ENCODE results near the gene VPS8. TPM values are rescaled to one million over a fixed set of nuclear protein-coding genes. Genes with fewer than 3 reads are reported as not detected.
"Not testable (repeated sequence)": the region's sequence is repeated elsewhere in the genome, so short reads cannot be mapped to it uniquely, and the experiment has no call there.

VPS8 gene
- total RNA-seq, 1 experiment from 2014 or later: 44.3 TPM

GRCh38 chr3:184965639-184966430, 153.9 kb downstream of the VPS8 start:
- no peaks in the 10 kb centered on the region for H3K27me3 ChIP-seq
- H3K36me3 ChIP-seq: peaks cover 20% of the 10 kb centered on the region
- 0 out of 2 replicates have a peak, but pooled peaks cover 3% of the 10 kb centered on the region for H3K9me3 ChIP-seq (replicated peaks)
- no peaks in the 10 kb centered on the region for H3K4me1 ChIP-seq
- no peak overlapping the region for H3K27ac ChIP-seq
- no peak overlapping the region for H3K4me3 ChIP-seq
- peak in 1 of 2 experiments; percentile 1 for DNase-seq

DNA sequence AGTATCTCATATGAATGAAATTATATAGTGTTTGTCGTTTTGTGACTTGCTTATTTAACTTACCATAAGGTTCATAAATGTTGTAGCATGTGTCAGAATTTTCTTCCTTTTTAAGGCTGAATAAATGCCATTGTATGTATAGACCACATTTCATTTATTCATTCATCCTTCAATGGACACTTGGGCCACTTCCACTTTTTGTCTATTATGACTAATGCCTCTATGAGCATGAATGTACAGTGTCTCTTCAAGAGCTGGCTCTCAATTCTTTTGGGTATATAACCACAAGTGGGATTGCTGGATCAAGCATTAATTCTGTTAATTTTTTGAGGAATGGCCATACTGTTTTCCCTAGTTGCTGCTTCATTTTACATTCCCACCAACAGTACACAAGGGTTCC, 156.1 kb downstream of the VPS8 start:
- DNase-seq: no peak
- Histone ChIP-seq H3K4me1 (no peaks in the 10 kb centered on the region), H3K4me3 (no peak overlapping the region), H3K27me3 (no peaks in the 10 kb centered on the region), H3K9me3 (replicated peaks) (0 out of 2 replicates have a peak, but pooled peaks cover 3% of the 10 kb centered on the region), H3K27ac (no peak overlapping the region), H3K36me3 (peaks cover 24% of the 10 kb centered on the region)

DNA sequence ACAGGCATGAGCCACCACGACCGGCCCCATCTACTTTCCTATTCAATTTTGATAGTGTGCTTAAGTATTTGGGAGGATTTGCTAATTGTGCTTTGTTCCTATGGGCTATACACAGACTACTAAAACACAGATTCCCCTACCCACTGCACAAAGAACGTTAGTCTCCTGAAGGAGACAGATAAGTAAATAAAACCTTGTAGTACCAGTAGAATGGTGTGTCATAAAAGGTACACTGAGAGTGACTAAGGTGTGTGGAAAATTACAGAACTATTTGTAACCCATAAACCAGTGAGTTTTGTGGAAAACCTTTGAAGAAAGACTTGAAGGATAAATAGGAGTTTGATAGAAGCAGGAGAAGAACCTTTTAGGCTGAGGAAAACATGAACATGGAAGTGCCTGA, 158.2 kb downstream of the VPS8 start:
- Histone ChIP-seq H3K27ac (no peak overlapping the region), H3K4me3 (no peak overlapping the region), H3K36me3 (peaks cover 19% of the 10 kb centered on the region), H3K9me3 (replicated peaks) (0 out of 2 replicates have a peak, but pooled peaks cover 3% of the 10 kb centered on the region), H3K4me1 (no peaks in the 10 kb centered on the region), H3K27me3 (no peaks in the 10 kb centered on the region)
- no peak for DNase-seq

GRCh38 chr3:184977796-184978195, 165.8 kb downstream of the VPS8 start:
- DNase-seq: no peak
- H3K27me3 ChIP-seq: no peaks in the 10 kb centered on the region
- H3K9me3 ChIP-seq (replicated peaks): no peaks in the 10 kb centered on the region
- no peak overlapping the region for H3K4me3 ChIP-seq
- H3K27ac ChIP-seq: no peak overlapping the region
- peaks cover 1% of the 10 kb centered on the region; the same call in 1 of the 2 replicates for H3K36me3 ChIP-seq
- no peaks in the 10 kb centered on the region for H3K4me1 ChIP-seq

GRCh38 chr3:184981071-184981470, 169.1 kb downstream of the VPS8 start:
- Histone ChIP-seq H3K9me3 (replicated peaks) (no peaks in the 10 kb centered on the region), H3K4me1 (no peaks in the 10 kb centered on the region), H3K27ac (no peak overlapping the region), H3K4me3 (no peak overlapping the region), H3K27me3 (no peaks in the 10 kb centered on the region), H3K36me3 (peaks cover 3% of the 10 kb centered on the region)
- DNase-seq: no peak

GRCh38 chr3:184982076-184982475, 170.1 kb downstream of the VPS8 start:
- Histone ChIP-seq H3K4me1 (no peaks in the 10 kb centered on the region), H3K27ac (no peak overlapping the region), H3K27me3 (no peaks in the 10 kb centered on the region), H3K9me3 (replicated peaks) (no peaks in the 10 kb centered on the region), H3K36me3 (peaks cover 3% of the 10 kb centered on the region), H3K4me3 (no peak overlapping the region)
- no peak for DNase-seq

GRCh38 chr3:184985586-184985985, 173.6 kb downstream of the VPS8 start:
- no peaks in the 10 kb centered on the region for H3K4me1 ChIP-seq
- H3K4me3 ChIP-seq: no peak overlapping the region
- no peaks in the 10 kb centered on the region for H3K27me3 ChIP-seq
- H3K9me3 ChIP-seq (replicated peaks): no peaks in the 10 kb centered on the region; the same call in 1 of the 2 replicates
- peaks cover 3% of the 10 kb centered on the region for H3K36me3 ChIP-seq
- H3K27ac ChIP-seq: no peak overlapping the region
- DNase-seq: no peak

GRCh38 chr3:184986366-184986889, 174.5 kb downstream of the VPS8 start:
- Histone ChIP-seq H3K27ac (no peak overlapping the region), H3K4me1 (no peaks in the 10 kb centered on the region), H3K9me3 (replicated peaks) (no peaks in the 10 kb centered on the region; the same call in 1 of the 2 replicates), H3K27me3 (no peaks in the 10 kb centered on the region), H3K36me3 (peaks cover 3% of the 10 kb centered on the region), H3K4me3 (no peak overlapping the region)
- no peak for DNase-seq

GRCh38 chr3:184993394-184993793, 181.4 kb downstream of the VPS8 start:
- H3K9me3 ChIP-seq (replicated peaks): no peaks in the 10 kb centered on the region

DNA sequence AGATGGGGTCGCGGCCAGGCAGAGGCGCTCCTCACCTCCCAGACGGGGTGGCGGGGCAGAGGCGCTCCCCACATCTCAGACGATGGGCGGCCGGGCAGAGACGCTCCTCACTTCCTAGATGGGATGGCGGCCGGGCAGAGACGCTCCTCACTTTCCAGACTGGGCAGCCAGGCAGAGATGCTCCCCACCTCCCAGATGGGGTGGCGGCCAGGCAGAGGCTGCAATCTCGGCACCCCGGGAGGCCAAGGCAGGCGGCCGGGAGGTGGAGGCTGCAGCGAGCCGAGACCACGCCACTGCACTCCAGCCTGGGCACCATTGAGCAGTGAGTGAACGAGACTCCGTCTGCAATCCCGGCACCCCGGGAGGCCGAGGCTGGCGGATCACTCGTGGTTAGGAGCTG, 191.9 kb downstream of the VPS8 start:
- not testable (repeated sequence) for H3K4me3 ChIP-seq; H3K4me1 ChIP-seq; H3K27me3 ChIP-seq; H3K27ac ChIP-seq; H3K9me3 ChIP-seq (replicated peaks)
- peaks cover 23% of the 10 kb centered on the region for H3K36me3 ChIP-seq
- peak in 1 of 2 experiments; percentile 4 for DNase-seq

More at GRCh38 chr3:184993394-184993793, 181.4 kb downstream of the VPS8 start:
- peaks cover 18% of the 10 kb centered on the region for H3K36me3 ChIP-seq
- DNase-seq: no peak
- H3K27me3 ChIP-seq: no peaks in the 10 kb centered on the region
- H3K4me3 ChIP-seq: no peak overlapping the region
- no peaks in the 10 kb centered on the region for H3K4me1 ChIP-seq
- H3K27ac ChIP-seq: no peak overlapping the region

DNA sequence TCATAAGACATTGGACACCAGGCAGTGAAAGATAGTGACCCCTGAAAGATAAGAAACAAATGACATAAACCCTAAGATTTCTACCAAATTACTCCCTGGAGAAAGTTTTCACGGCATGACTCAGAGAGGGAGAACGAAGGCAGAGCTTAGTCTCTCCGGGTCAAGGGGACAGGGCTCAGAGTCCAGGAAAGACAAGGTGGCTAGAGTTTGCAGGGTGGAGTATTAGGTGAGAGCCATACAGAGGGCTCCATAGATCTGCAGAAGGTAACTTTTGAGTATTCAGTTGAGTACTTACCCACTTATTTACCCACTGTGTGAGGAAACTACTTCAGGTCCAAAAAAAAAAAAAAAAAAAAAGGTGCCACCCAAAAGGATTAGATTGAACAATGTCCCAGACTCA, 197.7 kb downstream of the VPS8 start:
- no peak overlapping the region for H3K27ac ChIP-seq

DNA sequence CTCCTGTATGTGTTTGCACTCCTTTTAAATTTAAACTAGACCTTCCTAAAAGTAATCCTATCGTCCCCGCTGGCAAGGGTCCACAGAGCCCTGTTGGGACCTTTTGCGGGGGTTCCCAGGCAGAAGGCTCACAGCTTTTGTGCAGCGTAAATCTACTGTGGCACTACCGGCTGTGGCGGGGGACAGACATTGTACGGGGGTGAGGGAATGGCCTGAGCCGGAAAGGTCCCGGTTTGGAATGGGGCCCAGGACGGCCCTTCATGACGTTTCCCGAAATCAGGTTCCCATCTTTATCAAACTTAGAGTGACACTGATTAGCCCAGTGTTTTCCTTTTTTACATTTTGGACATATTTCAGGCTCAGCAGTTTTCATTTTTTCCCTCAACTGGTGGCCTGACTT, 205.6 kb downstream of the VPS8 start:
- not testable (repeated sequence) for H3K36me3 ChIP-seq; H3K9me3 ChIP-seq (replicated peaks); H3K27me3 ChIP-seq; H3K27ac ChIP-seq; H3K4me1 ChIP-seq; DNase-seq; H3K4me3 ChIP-seq

More for the DNA sequence above, 197.7 kb downstream of the VPS8 start:
- Histone ChIP-seq H3K4me1 (no peaks in the 10 kb centered on the region), H3K36me3 (peaks cover 5% of the 10 kb centered on the region; the same call in 1 of the 2 replicates), H3K4me3 (no peak overlapping the region), H3K27me3 (no peaks in the 10 kb centered on the region), H3K9me3 (replicated peaks) (no peaks in the 10 kb centered on the region)
- no peak for DNase-seq

GRCh38 chr3:185017996-185018395, 206.0 kb downstream of the VPS8 start:
- H3K9me3 ChIP-seq (replicated peaks); H3K4me3 ChIP-seq; H3K27ac ChIP-seq: not testable (repeated sequence)

DNA sequence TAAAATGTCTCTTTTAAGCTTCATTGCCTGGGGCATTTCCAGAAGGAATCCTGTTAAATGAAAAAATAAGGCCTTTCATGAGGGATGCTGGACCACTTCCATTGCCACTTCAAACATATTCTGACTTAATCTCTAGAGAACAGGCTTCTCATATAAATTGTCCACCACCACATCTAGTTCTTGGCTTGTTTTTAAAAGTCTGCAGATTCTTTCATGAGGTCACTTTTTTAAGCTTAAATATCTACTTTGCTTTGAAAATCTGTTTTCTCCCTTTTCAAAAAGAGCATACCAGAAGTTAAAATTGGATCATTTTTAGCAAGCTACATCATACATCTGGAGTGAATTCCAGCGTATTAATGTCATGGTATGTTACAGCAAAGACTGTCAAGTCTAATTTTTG, 209.3 kb downstream of the VPS8 start:
- no peak overlapping the region for H3K27ac ChIP-seq
- no peaks in the 10 kb centered on the region for H3K4me1 ChIP-seq
- no peak for DNase-seq

More at GRCh38 chr3:185017996-185018395, 206.0 kb downstream of the VPS8 start:
- not testable (repeated sequence) for H3K27me3 ChIP-seq, H3K36me3 ChIP-seq, DNase-seq, H3K4me1 ChIP-seq

GRCh38 chr3:185024406-185024805, 212.4 kb downstream of the VPS8 start:
- no peak overlapping the region for H3K4me3 ChIP-seq
- no peaks in the 10 kb centered on the region for H3K27me3 ChIP-seq
- no peak overlapping the region for H3K27ac ChIP-seq
- no peak for DNase-seq
- H3K36me3 ChIP-seq: peaks cover 3% of the 10 kb centered on the region; the same call in 1 of the 2 replicates
- no peaks in the 10 kb centered on the region for H3K9me3 ChIP-seq (replicated peaks)
- no peaks in the 10 kb centered on the region for H3K4me1 ChIP-seq

More for the DNA sequence above, 209.3 kb downstream of the VPS8 start:
- Histone ChIP-seq H3K27me3 (no peaks in the 10 kb centered on the region), H3K4me3 (no peak overlapping the region), H3K36me3 (no peaks in the 10 kb centered on the region; the same call in 1 of the 2 replicates), H3K9me3 (replicated peaks) (no peaks in the 10 kb centered on the region)
